Activated T-cell treated with anti-CD3 and anti-CD28 coated beads for 24 hours (primary cell): ENCODE results near the gene ERI2.

Experiments
- DNase-seq: peaks from one replicate; pipeline ENCODE4 v3.0.0-alpha.2; 2020; ENCODE audit warnings: low read depth

Gene ERI2

DNA sequence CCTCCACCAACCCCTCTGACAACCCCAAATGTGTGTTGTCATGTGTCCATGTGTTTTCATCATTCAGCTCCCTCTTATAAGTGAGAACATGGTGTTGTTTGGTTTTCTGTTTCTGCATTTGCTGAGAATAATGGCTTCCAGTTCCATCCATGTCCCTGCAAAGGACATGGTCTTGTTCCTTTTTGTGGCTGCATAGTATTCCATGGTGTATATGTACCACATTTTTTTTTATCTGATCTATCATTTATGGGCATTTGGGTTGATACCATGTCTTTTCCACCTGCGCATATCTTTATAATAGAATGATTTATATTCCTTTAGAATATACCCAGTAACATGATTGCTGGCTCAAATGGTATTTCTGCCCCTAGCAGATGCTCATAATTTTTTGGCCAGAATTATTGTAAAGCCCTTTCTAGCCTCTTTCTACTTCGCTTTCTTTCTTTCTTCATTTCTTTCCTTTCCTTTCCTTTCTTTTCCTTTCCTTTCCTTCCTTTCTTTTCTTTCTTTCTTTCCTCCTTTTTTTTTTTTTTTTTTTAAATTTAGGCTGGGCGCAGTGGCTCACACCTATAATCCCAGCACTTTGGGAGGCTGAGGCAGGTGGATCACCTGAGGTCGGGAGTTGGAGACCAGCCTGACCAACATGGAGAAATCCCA lies 12.8 kb upstream of the ERI2 start:
- no peak for DNase-seq

DNA sequence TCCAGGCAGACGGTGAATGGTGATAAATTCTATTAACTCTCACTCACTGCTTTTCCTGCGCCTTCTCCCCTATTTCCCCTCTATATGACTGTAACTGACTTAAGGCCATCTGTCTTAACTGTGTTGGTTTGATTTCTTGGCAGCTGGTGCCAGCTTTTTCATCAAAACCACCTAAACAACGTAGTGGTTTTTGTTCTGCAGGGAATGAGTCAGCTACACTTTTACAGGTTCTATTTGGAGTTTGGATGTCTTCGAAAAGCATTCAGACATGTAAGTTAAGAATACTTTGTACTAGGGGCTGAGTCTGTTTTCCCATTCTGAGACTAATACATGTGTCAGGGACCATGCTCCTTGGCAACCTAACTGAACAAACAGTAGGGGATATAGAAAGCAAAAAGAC lies 8.5 kb upstream of the ERI2 start:
- DNase-seq, result no peak

DNA sequence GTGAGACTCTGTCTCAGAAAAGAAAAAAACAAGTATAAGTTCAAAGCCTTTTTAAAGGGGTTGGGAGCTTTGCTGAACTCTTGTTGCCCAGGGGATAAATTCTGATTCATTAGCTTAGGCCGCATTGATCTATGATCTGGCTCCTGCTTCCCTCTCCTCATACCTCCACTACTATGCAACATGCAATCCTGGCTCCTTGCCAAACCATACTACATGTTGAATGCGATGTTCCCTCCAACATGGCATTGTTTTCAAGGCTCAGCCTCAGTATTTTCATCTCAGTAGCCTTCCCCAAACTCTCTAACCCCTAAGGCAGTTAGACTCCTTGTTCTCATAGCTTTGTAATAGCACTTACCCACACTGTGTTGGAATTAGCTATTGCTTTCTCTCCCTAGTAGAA lies 6.2 kb upstream of the ERI2 start:
- no peak for DNase-seq

GRCh38 chr16:20811889-20812439 lies 5.7 kb upstream of the ERI2 start:
- no peak for DNase-seq

DNA sequence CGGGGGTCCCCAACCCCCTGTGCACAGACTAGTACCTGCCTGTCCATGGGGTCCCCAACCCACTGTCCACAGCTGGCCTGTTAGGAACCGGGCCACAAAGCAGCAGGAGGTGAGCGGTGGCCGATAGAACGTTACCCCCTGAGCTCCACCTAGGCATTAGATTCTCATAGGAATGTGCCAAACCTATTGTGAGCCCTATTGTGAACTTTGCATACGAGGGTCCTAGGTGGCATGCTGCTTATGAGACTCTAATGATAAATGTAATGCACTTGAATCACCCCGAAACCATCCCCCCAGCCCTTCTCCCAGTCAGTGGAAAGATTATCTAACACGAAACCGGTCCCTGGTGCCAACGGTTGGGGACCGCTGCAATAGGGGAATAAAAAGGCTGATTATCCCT lies 1.6 kb upstream of the ERI2 start:
- no peak for DNase-seq

- DNase-seq, result peak; percentile 11
Observed at GRCh38 chr16:20805684-20806167, 546 bp downstream of the ERI2 start.

DNA sequence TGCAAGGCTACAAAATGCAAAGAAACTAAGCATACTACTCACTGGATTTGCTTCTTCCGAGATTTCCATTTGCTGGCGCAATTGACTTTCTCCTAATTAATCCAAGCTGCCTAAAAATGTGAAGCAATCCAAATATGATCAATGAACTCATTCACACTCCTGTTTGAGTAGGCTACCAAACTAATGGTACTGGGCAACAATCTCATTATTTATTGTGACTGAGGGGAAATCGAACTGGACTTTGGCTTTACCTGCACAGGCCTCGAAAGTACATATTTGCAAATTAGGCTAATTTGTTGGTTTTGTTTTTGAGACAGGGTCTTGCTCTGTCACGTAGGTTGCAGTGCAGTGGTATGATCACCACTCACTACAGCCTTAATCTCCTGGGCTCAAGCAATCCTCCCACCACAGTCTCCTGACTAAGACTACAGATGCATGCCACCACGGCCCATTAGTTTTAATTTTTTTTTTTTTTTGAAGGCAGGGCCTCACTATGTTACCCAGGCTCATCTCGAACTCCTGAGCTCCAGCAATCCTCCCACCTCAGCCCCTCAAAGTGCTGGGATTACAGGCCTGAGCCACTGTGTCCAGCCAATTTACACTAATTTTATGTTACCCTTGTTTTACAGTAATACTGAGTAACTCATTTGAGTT lies 2.6 kb downstream of the ERI2 start:
- no peak for DNase-seq

- DNase-seq, result no peak
Observed at GRCh38 chr16:20803192-20803560, 3.1 kb downstream of the ERI2 start.

GRCh38 chr16:20801278-20801677 lies 5.0 kb downstream of the ERI2 start:
- no peak for DNase-seq

DNA sequence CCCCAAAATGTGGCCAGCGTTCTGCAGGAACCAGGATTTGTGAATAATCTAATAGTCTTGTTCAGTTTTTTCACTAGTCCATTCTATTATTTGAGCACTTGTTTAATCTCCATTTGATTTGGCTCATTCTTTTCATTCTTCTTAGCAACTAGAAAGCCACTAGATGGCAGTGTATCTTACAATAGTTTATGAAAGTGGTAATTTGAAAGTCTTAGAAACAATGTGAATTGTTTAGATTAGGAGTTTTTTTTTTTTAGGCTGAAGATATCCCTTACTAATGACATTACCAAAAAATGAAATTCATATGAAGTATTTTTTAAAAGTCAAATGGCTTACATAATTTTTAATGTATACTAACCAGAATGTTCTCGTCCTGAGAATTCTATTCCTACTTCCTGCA lies 6.7 kb downstream of the ERI2 start:
- no peak for DNase-seq

GRCh38 chr16:20798364-20798763 lies 7.9 kb downstream of the ERI2 start:
- no peak for DNase-seq

- no peak for DNase-seq
Observed at GRCh38 chr16:20791923-20792612, 14.2 kb downstream of the ERI2 start.

DNA sequence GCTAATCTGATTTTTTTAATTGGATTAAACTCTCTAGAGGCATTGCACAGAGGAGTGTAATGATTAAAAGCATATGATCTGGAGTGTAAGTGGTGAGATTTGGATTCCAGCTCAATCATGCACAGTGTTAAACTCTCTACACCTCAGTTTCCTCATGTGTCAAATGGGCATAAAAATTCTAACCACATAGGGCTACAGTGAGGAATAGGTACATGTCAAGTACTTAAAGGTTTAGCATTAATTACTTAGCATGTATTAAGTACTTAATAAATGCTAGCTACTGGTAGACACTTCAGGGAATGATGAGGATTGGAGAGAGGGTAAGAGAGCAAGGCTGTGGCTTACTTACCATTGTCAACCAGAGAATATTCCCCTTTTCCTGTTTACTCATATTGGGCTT lies 17.1 kb downstream of the ERI2 start:
- no peak for DNase-seq

DNA sequence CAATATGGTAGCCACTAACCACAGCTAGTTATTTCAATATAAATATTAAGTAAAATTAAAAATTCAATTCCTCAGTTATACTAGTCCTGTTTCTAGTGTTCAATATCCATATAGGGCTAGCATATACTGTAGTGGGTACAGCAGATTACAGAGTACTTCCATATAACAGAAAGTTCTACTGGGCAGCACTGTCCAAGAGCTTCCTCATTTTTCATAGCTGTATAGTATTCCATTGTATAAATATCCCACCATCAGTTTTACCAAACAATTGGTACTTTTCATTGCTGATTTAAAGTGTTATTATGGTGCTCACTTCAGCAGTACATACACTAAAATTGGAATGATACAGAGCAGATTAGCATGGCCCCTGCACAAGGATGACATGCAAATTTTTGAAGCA lies 22.1 kb downstream of the ERI2 start:
- DNase-seq, result no peak

DNA sequence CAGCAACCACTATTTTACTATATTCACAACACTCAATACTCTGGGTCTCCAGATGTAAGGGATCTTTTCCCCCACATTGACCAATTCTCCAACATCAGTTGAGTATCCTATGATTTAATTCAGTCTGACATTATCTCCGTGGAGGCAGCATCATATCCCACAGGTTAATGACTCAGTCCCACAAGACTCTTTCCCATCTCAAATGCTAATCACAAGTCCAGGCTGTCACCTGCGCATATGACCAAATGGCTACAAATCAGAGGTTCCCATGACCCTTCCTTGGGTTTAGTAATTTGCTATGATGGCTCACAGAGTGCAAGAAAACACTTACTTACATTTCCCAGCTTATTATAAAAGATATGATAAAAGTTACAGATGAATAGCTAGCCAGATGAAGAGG lies 23.8 kb downstream of the ERI2 start:
- no peak for DNase-seq

- DNase-seq, result no peak
Observed at GRCh38 chr16:20781697-20782096, 24.6 kb downstream of the ERI2 start.

GRCh38 chr16:20774703-20775362 lies 31.4 kb downstream of the ERI2 start:
- peak; percentile 32 for DNase-seq

- no peak for DNase-seq
Observed at GRCh38 chr16:20773679-20774078, 32.6 kb downstream of the ERI2 start.

DNA sequence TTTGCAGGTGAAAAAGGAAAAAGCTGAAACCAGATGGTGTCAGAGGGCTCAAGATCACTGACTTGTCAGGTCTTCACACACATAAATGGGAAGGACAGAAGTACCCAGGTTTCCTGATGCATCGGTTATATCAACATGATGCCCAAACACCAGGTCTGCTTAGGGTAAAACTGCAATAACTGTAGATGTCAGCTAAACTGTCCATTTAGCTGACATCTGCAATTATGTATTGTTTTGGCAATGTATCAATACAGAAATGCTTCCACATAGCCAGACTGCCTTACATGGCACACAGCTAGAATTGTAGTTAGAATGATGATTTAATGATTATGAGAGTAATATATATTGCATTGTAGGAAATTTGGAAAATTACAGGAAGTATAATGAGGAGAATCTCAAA lies 37.5 kb downstream of the ERI2 start:
- no peak for DNase-seq

GRCh38 chr16:20768121-20768520 lies 38.2 kb downstream of the ERI2 start:
- no peak for DNase-seq

DNA sequence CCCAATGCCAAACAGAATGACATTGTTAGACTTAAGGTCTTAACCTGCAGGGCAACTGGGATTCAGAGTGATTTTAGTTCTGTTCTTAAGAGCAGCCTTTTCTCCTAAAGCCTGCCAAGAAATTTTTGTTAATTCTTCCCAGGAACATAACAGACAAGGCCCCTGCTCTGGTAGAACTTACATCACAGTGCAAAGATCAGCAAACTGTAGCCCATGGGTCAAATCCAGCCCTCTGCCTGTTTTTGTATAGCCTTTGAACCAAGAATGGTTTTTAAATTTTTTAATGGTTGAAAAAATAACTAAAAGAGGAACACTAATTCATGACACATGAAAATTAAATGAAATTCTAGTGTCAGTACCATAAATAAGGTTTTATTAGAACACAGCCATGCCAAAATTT lies 38.7 kb downstream of the ERI2 start:
- no peak for DNase-seq

DNA sequence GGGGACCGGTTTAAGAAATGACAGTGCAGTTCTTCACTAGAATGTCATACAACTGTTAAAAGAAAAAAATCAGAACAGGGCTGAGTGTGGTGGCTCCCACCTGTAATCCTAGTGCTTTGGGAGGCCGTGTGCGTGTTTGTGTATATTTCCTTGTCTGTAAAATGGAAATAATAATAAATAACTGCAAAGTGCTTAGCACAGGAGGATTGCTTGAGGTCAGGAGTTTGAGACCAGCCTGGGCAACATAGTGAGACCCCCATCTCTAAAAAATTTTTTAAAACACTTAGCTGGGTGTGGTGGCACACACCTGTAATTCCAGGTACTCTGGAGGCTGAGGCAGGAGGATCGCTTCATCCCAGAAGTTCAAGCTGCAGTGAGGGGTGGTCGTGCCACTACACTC lies 40.0 kb downstream of the ERI2 start:
- no peak for DNase-seq

GRCh38 chr16:20765732-20766131 lies 40.5 kb downstream of the ERI2 start:
- no peak for DNase-seq
